ENCODE data around the gene CLCN3.

Gene CLCN3

DNA sequence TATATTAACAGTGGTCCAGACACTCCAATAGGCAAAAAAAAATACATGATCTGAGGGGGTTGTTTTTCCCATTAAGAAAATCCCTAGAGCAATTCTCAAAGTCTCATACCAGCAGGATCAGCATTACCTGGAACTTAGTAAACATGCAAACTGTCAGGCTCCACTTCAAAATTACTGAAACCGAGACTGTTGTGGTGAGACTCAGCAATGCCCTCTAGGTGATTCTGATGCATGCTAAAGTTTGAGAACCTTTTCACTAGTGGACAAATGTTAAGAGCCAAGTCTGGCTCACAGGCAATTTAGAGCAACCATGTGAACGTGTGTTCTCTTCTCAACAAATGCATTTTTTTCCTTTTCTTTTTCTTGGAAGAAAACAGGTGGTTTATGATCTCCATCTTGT, 38.2 kb upstream of the CLCN3 start:
- no peak overlapping the region for H3K9ac ChIP-seq
- no peaks in the 10 kb centered on the region for H3K27me3 ChIP-seq (ENCODE audit: insufficient read depth, low read depth)
- H2AFZ ChIP-seq (ENCODE audit: low read depth): no peak overlapping the region
- no peaks in the 10 kb centered on the region for H4K20me1 ChIP-seq (ENCODE audit: insufficient read depth)
- no peaks in the 10 kb centered on the region for H3K36me3 ChIP-seq (ENCODE audit: insufficient read depth)
- TF ChIP-seq CTCF (conservative IDR thresholded peaks at IDR 0.05; ENCODE audit: low read depth, low read length): 0 out of 2 replicates have a peak, but pooled peaks have one; percentile 28
- H3K4me2 ChIP-seq: peak overlapping the region; percentile 81
- H3K79me2 ChIP-seq (ENCODE audit: insufficient read depth, low read depth): no peaks in the 10 kb centered on the region
- peaks cover 37% of the 10 kb centered on the region for H3K4me1 ChIP-seq (ENCODE audit: low read depth, poor library complexity, severe bottlenecking)
- no peak overlapping the region for H3K4me3 ChIP-seq (IDR thresholded peaks at IDR 0.05; ENCODE audit: insufficient read depth, low read depth, low read length)
- peak overlapping the region; percentile 66 for H3K27ac ChIP-seq

- Histone ChIP-seq H3K36me3 (ENCODE audit: insufficient read depth) (no peaks in the 10 kb centered on the region), H3K79me2 (ENCODE audit: insufficient read depth, low read depth) (no peaks in the 10 kb centered on the region), H3K27ac (peak overlapping the region; percentile 66), H3K27me3 (ENCODE audit: insufficient read depth, low read depth) (no peaks in the 10 kb centered on the region), H3K4me1 (ENCODE audit: low read depth, poor library complexity, severe bottlenecking) (peaks cover 37% of the 10 kb centered on the region), H3K9ac (no peak overlapping the region), H3K4me2 (peak overlapping the region; percentile 81), H3K4me3 (IDR thresholded peaks at IDR 0.05; ENCODE audit: insufficient read depth, low read depth, low read length) (no peak overlapping the region), H2AFZ (ENCODE audit: low read depth) (no peak overlapping the region), H4K20me1 (ENCODE audit: insufficient read depth) (no peaks in the 10 kb centered on the region)
- no peak for TF ChIP-seq CTCF (conservative IDR thresholded peaks at IDR 0.05; ENCODE audit: low read depth, low read length)
Observed at GRCh38 chr4:169582706-169583105, 37.7 kb upstream of the CLCN3 start.

- Histone ChIP-seq H3K9ac (no peak overlapping the region), H3K79me2 (ENCODE audit: insufficient read depth, low read depth) (no peaks in the 10 kb centered on the region), H3K4me3 (IDR thresholded peaks at IDR 0.05; ENCODE audit: insufficient read depth, low read depth, low read length) (no peak overlapping the region), H2AFZ (ENCODE audit: low read depth) (no peak overlapping the region), H4K20me1 (ENCODE audit: insufficient read depth) (no peaks in the 10 kb centered on the region), H3K36me3 (ENCODE audit: insufficient read depth) (no peaks in the 10 kb centered on the region), H3K27me3 (ENCODE audit: insufficient read depth, low read depth) (no peaks in the 10 kb centered on the region), H3K4me1 (ENCODE audit: low read depth, poor library complexity, severe bottlenecking) (peaks cover 37% of the 10 kb centered on the region), H3K27ac (no peak overlapping the region; the same call in 1 of the 2 replicates), H3K4me2 (no peak overlapping the region)
- no peak for TF ChIP-seq CTCF (conservative IDR thresholded peaks at IDR 0.05; ENCODE audit: low read depth, low read length)
Observed at GRCh38 chr4:169583563-169583962, 36.8 kb upstream of the CLCN3 start.

GRCh38 chr4:169593050-169593560, 27.3 kb upstream of the CLCN3 start:
- no peak overlapping the region for H3K4me2 ChIP-seq
- H3K27ac ChIP-seq: no peak overlapping the region
- H3K27me3 ChIP-seq (ENCODE audit: insufficient read depth, low read depth): no peaks in the 10 kb centered on the region
- H3K36me3 ChIP-seq (ENCODE audit: insufficient read depth): no peaks in the 10 kb centered on the region
- H3K79me2 ChIP-seq (ENCODE audit: insufficient read depth, low read depth): no peaks in the 10 kb centered on the region
- H3K9ac ChIP-seq: no peak overlapping the region
- H3K4me1 ChIP-seq (ENCODE audit: low read depth, poor library complexity, severe bottlenecking): no peaks in the 10 kb centered on the region
- no peak overlapping the region for H2AFZ ChIP-seq (ENCODE audit: low read depth)
- no peak for TF ChIP-seq CTCF (conservative IDR thresholded peaks at IDR 0.05; ENCODE audit: low read depth, low read length)
- H3K4me3 ChIP-seq (IDR thresholded peaks at IDR 0.05; ENCODE audit: insufficient read depth, low read depth, low read length): no peak overlapping the region
- no peaks in the 10 kb centered on the region for H4K20me1 ChIP-seq (ENCODE audit: insufficient read depth)

All from KMS-11 (cell line).